SIG-M5 treated with dmso at 0.1 percent for 504 hours (cell line): Measurements from ENCODE around the gene KRABD2.
A peak's percentile ranks its signal among the peaks of the same experiment; 100 is the strongest.
"Not testable (repeated sequence)": the region's sequence is repeated elsewhere in the genome, so short reads cannot be mapped to it uniquely, and the experiment has no call there.

Source experiments
- DNase-seq: peaks from one replicate; lab custom pipeline; 2025; ENCODE audit not compliant: unreplicated experiment; lab: John Stamatoyannopoulos, UW

Gene KRABD2

GRCh38 chr17:8392674-8393469, 16.4 kb upstream of the KRABD2 start:
- DNase-seq: no peak

GRCh38 chr17:8392274-8392673, 15.8 kb upstream of the KRABD2 start:
- no peak for DNase-seq

DNA sequence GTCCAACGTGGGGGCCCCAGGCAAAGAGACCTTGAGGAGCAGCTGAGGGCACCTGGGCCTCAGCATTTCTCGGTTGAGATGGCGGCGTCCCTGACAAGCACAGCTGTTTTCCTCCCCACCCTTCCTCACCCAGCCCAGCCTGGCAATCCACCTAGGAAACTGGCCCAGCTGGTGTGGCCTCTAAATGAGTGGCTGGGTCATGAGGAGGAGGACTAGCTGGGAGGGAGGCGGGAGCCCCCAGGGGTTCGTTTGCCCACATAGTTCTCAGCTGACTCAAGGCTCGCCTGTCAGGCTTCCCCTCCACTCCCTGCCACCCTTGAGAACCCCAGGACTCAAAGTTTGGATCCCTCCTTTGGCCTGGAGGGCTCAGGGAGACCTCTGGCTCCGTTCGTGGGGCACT, 15.2 kb upstream of the KRABD2 start:
- DNase-seq: peak; percentile 10

GRCh38 chr17:8387914-8388651, 11.6 kb upstream of the KRABD2 start:
- no peak for DNase-seq

- DNase-seq: no peak
Measured at GRCh38 chr17:8386841-8387240, 10.3 kb upstream of the KRABD2 start.

DNA sequence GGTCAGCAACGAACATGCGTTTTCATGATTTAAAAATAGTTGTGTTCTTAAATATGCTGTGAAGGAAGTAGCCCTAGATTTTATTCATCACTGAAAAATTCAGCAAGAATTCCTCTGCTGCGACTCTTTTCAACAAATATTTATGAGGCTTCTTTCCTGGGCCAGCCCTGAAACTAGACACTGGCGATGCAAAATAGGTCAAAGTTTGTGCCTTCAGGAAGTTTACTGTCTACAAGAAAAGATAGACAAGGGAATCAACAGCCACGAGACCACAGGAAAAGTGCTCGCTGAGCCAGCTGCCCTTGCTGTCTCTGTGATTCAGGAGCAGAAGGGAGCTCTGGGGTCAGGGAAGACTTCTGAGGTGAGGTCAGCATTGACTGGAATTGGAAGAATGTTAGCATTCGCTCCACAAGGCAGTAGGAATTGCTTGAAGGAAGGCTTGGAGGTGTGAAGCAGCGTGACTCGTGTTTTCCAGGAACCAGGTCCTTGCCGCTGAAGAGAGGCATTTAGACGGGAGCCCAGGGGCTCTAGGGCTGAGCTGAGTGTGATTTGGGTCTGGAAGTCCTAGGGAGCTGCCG, 8.4 kb upstream of the KRABD2 start:
- no peak for DNase-seq

DNA sequence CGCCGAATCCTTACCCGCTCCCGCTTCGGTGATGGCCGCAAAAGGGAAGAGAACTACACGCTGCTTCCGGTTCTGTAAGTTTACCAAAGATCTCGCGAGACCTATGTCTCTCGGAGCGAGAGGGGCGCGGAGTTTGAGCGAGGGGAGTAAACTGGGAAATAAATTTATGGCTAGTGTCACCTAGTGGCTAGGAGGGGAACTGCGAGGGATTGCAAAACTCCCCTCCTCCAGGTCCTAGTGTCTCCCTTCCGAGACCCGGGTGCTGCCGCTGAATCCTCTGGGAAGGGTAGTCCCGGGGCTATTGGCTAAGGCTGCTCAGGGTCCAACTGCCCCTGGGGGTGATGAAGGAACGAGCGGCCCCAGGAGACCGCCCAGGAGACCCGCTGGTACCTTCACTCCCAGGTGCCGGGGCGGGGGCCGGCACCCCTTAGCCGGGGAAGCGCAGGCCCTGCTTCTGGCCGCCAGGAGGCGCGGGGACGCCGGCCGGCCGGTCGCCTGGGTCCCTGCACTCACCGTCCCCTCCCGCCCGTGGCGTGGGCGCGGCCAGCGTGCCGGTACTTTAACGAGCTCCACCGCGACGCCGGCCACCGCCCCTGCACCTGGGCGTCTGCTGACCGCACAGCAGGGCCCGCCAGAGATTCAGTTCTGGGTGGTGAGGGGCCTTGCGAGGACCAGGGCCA, 6.8 kb upstream of the KRABD2 start, which contains the start of gene RPL26:
TSS of gene RPL26 (minus strand) at position 51 of the 680 bp plus-strand sequence. CDS start 883 bp downstream, outside the sequence.
- peak; percentile 98 for DNase-seq

- DNase-seq: no peak
Measured at GRCh38 chr17:8382880-8383142, 6.3 kb upstream of the KRABD2 start.

DNA sequence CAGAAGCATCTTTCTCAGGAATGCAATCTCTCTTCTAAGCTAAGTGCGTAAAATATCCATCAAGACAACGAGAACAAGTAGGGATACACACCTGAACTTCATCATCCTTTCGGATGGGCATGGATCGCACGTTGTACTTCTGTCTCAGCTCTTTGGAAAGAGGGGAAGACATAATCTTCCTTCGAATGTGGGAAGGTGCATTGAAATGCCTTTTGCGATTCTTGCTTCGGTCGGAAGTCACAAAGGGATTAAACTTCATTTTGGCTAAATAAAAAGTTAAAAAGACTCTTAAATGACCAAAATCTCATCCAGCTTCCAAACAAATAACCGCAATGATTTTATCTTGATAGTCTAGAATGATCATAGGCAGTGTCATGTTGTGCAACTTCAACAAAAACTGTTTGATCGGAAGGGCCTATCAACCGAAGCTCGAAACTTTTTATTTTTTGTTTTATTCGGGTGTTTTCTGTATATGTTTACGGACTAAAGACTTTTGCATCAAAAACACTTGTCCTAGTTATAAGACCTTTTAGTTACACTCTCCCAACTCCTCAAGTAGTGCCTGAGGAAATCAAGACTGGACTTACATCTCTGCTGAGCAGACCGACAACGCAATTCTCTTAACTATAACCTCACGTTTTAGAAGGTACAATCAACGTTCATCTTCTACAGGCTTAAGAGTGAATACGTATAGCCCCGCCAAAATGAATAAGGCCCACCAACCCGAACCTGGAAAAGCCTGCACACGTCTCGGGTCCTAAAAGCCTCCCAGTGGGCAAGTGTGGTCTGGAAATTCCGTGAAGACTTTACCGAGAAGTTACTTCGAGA, 5.8 kb upstream of the KRABD2 start:
- DNase-seq: no peak

- DNase-seq: no peak
Measured at GRCh38 chr17:8380049-8380448, 3.5 kb upstream of the KRABD2 start.

DNA sequence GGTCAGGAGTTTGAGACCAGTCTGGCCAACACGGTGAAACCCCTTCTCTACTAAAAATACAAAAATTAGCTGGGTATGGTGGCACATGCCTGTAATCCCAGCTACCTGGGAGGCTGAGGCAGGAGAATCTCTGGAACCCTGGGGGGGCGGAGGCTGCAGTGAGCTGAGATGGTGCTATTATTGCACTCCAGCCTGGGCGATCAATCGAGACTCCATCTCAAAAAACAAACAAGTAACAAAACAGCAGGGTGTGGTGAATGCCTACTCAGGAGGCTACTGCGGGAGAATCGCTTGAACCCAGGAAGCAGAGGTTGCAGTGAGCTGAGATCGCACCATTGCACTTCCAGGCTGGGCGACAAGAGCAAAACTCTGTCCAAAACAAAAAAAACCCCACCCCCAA, 1.6 kb upstream of the KRABD2 start:
- not testable (repeated sequence) for DNase-seq

DNA sequence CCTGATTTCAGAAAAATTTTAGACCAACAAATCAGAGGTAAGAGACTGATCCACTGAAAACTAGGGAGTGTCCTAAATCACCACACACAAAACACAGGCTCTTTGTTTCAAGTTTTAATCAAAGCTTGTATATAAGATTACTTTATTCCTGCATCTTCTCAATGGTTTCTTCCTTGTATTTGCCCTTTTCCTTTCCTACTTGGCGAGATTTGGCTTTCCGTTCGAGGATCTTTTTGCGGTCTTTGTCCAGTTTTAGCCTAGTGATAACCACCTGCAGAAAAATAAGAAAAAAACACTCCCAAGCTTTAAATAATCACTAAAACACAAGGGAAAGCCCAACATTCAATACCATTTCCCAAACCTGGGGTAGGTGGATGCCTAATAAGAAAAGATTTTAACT, 918 bp upstream of the KRABD2 start:
- no peak for DNase-seq

GRCh38 chr17:8375738-8376259, 705 bp downstream of the KRABD2 start:
- peak; percentile 22 for DNase-seq

DNA sequence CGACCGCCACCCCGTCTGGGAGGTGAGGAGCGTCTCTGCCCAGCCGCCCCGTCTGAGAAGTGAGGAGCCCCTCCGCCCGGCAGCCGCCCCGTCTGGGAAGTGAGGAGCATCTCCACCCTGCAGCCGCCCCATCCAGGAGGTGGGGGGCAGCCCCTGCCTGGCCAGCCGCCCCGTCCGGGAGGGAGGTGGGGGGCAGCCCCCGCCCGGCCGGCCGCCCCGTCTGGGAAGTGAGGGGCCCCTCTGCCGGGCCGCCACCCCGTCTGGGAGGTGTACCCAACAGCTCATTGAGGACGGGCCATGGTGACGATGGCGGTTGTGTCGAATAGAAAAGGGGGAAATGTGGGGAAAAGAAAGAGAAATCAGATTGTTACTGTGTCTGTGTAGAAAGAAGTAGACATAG, 2.6 kb downstream of the KRABD2 start:
- not testable (repeated sequence) for DNase-seq

DNA sequence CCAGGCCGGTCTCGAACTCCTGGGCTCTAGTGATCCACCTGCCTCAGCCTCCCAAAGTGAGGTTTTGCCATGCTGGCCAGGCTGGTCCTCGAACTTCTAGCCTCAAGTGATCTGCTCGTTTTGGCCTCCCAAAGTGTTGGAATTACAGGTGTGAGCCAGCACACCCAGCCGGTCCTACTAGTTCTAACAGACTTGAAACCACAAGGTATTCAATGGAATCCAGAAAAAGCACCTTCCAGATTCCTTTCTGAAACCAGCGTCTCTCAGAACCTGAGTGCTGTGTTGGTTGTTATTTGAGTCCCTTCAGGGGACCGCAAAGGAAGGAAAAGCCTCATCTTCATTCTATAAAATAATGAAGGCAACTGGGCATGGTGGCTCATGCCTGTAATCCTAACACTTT, 4.1 kb downstream of the KRABD2 start:
- DNase-seq: no peak

DNA sequence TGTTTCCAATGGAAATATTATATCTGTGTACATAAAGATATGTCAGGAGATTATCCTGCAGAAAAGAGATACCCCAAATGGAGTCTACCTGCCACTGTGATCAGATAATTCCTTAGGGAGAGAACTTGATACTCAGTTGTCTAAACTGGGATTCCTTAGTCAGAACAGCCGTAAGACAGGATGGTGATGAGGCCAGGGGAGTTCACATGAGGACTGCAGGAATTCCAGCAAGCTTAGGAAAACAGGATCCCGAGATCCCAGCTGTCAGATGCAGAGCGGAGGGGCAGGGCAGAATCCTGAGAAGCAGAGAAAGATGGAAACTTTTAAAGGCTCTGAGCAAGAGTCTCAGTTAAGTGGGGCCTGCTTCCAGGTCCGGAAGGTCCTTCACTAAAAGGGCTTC, 4.7 kb downstream of the KRABD2 start:
- no peak for DNase-seq

GRCh38 chr17:8369944-8370343, 6.6 kb downstream of the KRABD2 start:
- DNase-seq: no peak

DNA sequence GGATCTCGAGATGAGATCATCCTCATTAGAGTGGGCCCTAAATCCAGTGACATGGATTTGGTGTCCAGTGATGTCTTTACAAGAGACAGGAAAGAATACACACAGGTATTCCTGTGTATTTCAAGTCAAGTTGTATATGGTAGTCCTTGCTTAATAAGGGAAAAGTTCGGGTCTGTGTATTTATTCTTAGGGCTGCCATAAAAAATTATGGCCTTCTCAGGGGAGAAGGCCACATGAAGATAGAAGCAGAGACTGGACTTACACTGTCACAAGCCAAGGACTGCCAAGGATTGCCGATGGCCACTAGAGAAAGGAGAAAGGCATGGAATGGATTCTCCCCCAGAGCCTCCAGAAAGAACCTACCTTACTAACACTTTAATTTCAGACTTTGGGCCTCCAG, 8.3 kb downstream of the KRABD2 start:
- DNase-seq: no peak

DNA sequence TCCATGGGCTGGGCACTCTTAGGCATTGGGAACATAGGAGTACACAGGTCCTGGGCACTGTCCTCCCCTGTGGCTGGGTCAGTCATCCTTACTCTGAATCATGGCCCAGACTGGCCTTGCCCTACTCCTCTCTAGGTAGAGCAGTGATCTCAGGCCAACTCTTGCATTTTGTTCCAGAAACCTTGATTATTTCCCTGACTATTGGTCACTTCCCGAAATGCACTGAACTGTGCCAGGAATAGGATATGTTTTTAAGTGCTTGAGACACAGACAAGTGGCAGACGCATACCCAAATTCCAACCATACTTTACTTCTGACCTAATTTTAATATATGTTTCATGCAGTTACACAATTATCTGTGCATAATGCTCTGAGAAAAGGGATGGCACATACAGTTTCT, 10.3 kb downstream of the KRABD2 start:
- no peak for DNase-seq

GRCh38 chr17:8365143-8365542, 11.4 kb downstream of the KRABD2 start:
- DNase-seq: no peak
